HepG2 (cell line): ENCODE data around the gene SLC44A4. TPM values are rescaled to one million over a fixed set of nuclear protein-coding genes. Genes with fewer than 3 reads are reported as not detected.

Source experiments
- CEBPG ChIP-seq: IDR thresholded peaks from 2 replicates; pipeline ENCODE4 v1.6.1; 2016
- DMTF1 ChIP-seq: sonication (generic); formaldehyde crosslinking; IDR thresholded peaks from 2 replicates; pipeline ENCODE4 v1.4.0; 2020; ENCODE audit warnings: mild to moderate bottlenecking, missing genetic modification reagents
- ELK4 ChIP-seq: sonication (generic); formaldehyde crosslinking; IDR thresholded peaks from 2 replicates; pipeline ENCODE4 v1.9.0; 2021; ENCODE audit warnings: missing genetic modification reagents, borderline replicate concordance
- GTF2F1 ChIP-seq: fragments of 150-350 bp; IDR thresholded peaks from 2 replicates; pipeline ENCODE4 v1.6.1; 2014; ENCODE audit warnings: low read length
- JARID2 ChIP-seq: sonication (generic); formaldehyde crosslinking; IDR thresholded peaks from 2 replicates; pipeline ENCODE4 v1.8.1; 2023; ENCODE audit warnings: missing genetic modification reagents, inconsistent platforms; ENCODE audit not compliant: insufficient replicate concordance
- KLF15 ChIP-seq: sonication (generic); formaldehyde crosslinking; IDR thresholded peaks from 2 replicates; pipeline ENCODE4 v1.8.1; 2023; ENCODE audit warnings: borderline replicate concordance, mild to moderate bottlenecking, inconsistent platforms, missing genetic modification reagents, mixed read lengths
- PAXIP1 ChIP-seq: sonication (generic); formaldehyde crosslinking; conservative IDR thresholded peaks from 2 replicates; pipeline ENCODE4 v1.4.0; 2020; ENCODE audit warnings: mild to moderate bottlenecking, missing genetic modification reagents, moderate library complexity
- SOX13 ChIP-seq, 3 experiments: fragments of 450-650 bp in 1 of 3; sonication (generic) in 1 of 3; formaldehyde crosslinking in 1 of 3; IDR thresholded peaks in 2 of 3; conservative IDR thresholded peaks in 1 of 3; 2 replicates each; pipeline versions ENCODE4 v1.5.0 to v1.6.1; 2016 to 2020; ENCODE audit warnings: antibody characterized with exemption in 1 of 3, mild to moderate bottlenecking in 1 of 3, missing compliant biosample characterization in 1 of 3, missing genetic modification reagents in 1 of 3, moderate library complexity in 1 of 3
- ZBTB49 ChIP-seq: sonication (generic); formaldehyde crosslinking; IDR thresholded peaks from 2 replicates; pipeline ENCODE4 v1.4.0; 2020; ENCODE audit warnings: missing genetic modification reagents, borderline replicate concordance
- ZFP90 ChIP-seq: sonication (generic); formaldehyde crosslinking; IDR thresholded peaks from 2 replicates; pipeline ENCODE4 v1.8.0; 2022; ENCODE audit warnings: missing genetic modification reagents, mild to moderate bottlenecking, inconsistent platforms, borderline replicate concordance
- ZNF687 ChIP-seq: sonication (generic); formaldehyde crosslinking; IDR thresholded peaks from 2 replicates; pipeline ENCODE4 v1.5.1; 2020; ENCODE audit warnings: mild to moderate bottlenecking, missing genetic modification reagents, moderate library complexity
- polyA plus RNA-seq, 8 experiments: library from polyadenylated mRNA; depleted of rRNA in 3 of 8; stranded (reverse) in 7 of 8; unstranded in 1 of 8; fragments of >200 nt; fragmentation: Illumina TruSeq in 4 of 8; extraction: Trizol in 4 of 8; gene quantifications; 2 replicates each; pipeline versions ENCODE4 v1.2.1 to v1.2.3, GENCODE V29; 2011 to 2016; ENCODE audit warnings: low read depth in 4 of 8, missing spikeins in 1 of 8, mixed read lengths in 1 of 8; ENCODE audit not compliant: insufficient read depth in 1 of 8
- total RNA-seq, 5 experiments: library from RNA; depleted of rRNA; stranded (reverse); fragments of >200 nt; fragmentation: Illumina TruSeq; extraction: Trizol; gene quantifications; 2 replicates each; pipeline ENCODE4 v1.2.3, GENCODE V29; 2016; ENCODE audit warnings: low read depth in 1 of 5

Gene SLC44A4
- total and polyA plus RNA-seq, 2 of the 13 experiments (the other 11 are each of a cell fraction or from before 2014, with no cell fraction given) = 3.5 to 5.9 TPM

GRCh38 chr6:31827286-31828079 lies 51.3 kb downstream of the SLC44A4 start, which contains the start of gene HSPA1B (continued):
- TF ChIP-seq SOX13 (IDR thresholded peaks at IDR 0.05) = 0 out of 2 replicates have a peak, but pooled peaks have one; percentile 65
- peak in 1 of 2 experiments; percentile 9; a peak in 1 of 4 replicates for TF ChIP-seq SOX13 (CRISPR knock-in tag; conservative IDR thresholded peaks at IDR 0.05 in 1 of 2, IDR thresholded peaks at IDR 0.05 in 1 of 2)
- TF ChIP-seq PAXIP1 (CRISPR knock-in tag) = peak; percentile 68; the same call in 1 of the 2 replicates
- peak; percentile 90 for TF ChIP-seq JARID2 (CRISPR knock-in tag)
- TF ChIP-seq ZBTB49 (CRISPR knock-in tag) = peak; percentile 59; the same call in 1 of the 2 replicates
- peak; percentile 56; the same call in 1 of the 2 replicates for TF ChIP-seq KLF15 (CRISPR knock-in tag)
- TF ChIP-seq ELK4 (CRISPR knock-in tag) = peak; percentile 75; the same call in 1 of the 2 replicates
- TF ChIP-seq CEBPG (CRISPR knock-in tag) = no peak; the same call in 1 of the 2 replicates
- TF ChIP-seq DMTF1 (CRISPR knock-in tag) = no peak
- peak; percentile 88 for TF ChIP-seq ZNF687 (CRISPR knock-in tag)
- TF ChIP-seq ZFP90 (CRISPR knock-in tag) = peak; percentile 35; the same call in 1 of the 2 replicates
- peak; percentile 79; the same call in 1 of the 2 replicates for TF ChIP-seq GTF2F1
